SW 1271 (cell line): Measurements from ENCODE around the gene PAX5.

Experiments used
- DNase-seq, 2 experiments: peaks; one replicate each; lab custom pipeline; 2025; lab: John Stamatoyannopoulos, UW

Gene PAX5

GRCh38 chr9:36861528-36862205 is 172.4 kb downstream of the PAX5 start:
- DNase-seq: no peak

GRCh38 chr9:36858805-36859375 is 175.2 kb downstream of the PAX5 start:
- no peak for DNase-seq

- DNase-seq: no peak
These were observed 178.4 kb downstream of the PAX5 start for GRCh38 chr9:36855448-36856315.

- no peak for DNase-seq
These were observed 179.3 kb downstream of the PAX5 start for GRCh38 chr9:36854751-36855150.

GRCh38 chr9:36854034-36854433 is 180.0 kb downstream of the PAX5 start:
- no peak for DNase-seq

- DNase-seq: no peak
These were observed 180.8 kb downstream of the PAX5 start for GRCh38 chr9:36853233-36853632.

- no peak for DNase-seq
These were observed 184.1 kb downstream of the PAX5 start for GRCh38 chr9:36849943-36850342.

- DNase-seq: no peak
These were observed 185.1 kb downstream of the PAX5 start for GRCh38 chr9:36848946-36849345.

GRCh38 chr9:36847781-36848673 is 186.0 kb downstream of the PAX5 start:
- no peak for DNase-seq

GRCh38 chr9:36846621-36847020 is 187.4 kb downstream of the PAX5 start:
- DNase-seq: no peak

GRCh38 chr9:36845844-36846243 is 188.2 kb downstream of the PAX5 start:
- no peak for DNase-seq

- DNase-seq: no peak
These were observed 189.1 kb downstream of the PAX5 start for GRCh38 chr9:36844961-36845360.

GRCh38 chr9:36843964-36844363 is 190.1 kb downstream of the PAX5 start:
- no peak for DNase-seq

GRCh38 chr9:36842560-36843530 is 191.2 kb downstream of the PAX5 start:
- no peak for DNase-seq

- DNase-seq: no peak
These were observed 193.1 kb downstream of the PAX5 start for GRCh38 chr9:36840898-36841536.

- DNase-seq: no peak
These were observed 194.8 kb downstream of the PAX5 start for GRCh38 chr9:36839131-36839885.

GRCh38 chr9:36837431-36838405 is 196.3 kb downstream of the PAX5 start:
- DNase-seq: no peak

GRCh38 chr9:36836486-36836885 is 197.6 kb downstream of the PAX5 start:
- DNase-seq: no peak
